ENCODE results near the gene BMP8B. TPM values are rescaled to one million over a fixed set of nuclear protein-coding genes. Genes with fewer than 3 reads are reported as not detected.

Gene BMP8B
- total and polyA plus RNA-seq, 2 donors (not counting 1 experiment from before 2014, with no cell fraction given), result 1.5 to 2.3 TPM

DNA sequence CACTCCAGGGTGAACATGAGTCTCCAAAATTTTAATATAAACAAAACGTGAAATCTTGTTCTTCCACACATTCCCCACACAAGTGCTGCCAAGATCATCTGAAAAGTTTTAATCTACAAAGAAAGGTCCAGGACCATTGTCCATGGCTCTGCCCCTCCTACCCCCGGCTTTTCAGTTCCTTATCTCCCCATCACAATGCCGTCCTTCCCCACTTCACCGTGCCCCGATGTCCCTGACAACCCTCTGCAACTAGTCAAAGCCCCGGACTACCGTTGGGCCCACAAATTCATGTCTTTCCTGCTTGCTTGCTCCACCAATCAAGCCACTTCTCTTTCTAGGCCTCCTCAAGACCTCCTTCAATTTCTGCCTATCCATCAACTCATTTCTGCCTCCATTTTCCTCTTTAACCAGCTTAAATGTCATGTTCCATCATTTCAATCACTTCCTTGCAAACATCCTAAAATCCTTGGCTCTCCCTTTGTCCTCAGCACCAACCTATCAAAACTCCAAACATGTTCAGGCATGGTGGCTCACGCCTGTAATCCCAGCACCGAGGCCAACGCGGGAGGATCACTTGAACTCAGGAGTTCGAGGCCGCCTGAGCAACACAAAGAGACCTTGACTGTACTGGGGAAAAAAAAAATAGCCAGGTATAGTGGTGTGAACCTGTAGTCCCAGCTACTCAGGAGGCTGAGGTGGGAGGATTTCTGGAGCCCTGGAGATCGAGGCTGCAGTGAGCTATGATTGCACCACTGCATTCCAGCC is 14.0 kb upstream of the BMP8B start:
- Histone ChIP-seq H3K4me3 (ENCODE audit: control extremely low read depth in 1 of 5, extremely low read depth in 1 of 5, insufficient read depth in 1 of 5, low read depth in 2 of 5, low read length in 4 of 5) (no peak overlapping the region), H3K9ac (ENCODE audit: low read length) (no peak overlapping the region), H3K4me1 (ENCODE audit: control insufficient read depth in 2 of 2, insufficient read depth in 2 of 2, low read length in 2 of 2) (peaks cover 6 to 14% of the 10 kb centered on the region in 2 donors), H3K36me3 (replicated peaks in 1 of 2; ENCODE audit: control extremely low read depth in 1 of 2, control insufficient read depth in 1 of 2, extremely low read depth in 1 of 2, insufficient read depth in 2 of 2, low read length in 1 of 2) (no peaks in the 10 kb centered on the region), H3K79me2 (ENCODE audit: control insufficient read depth, insufficient read depth, low read length) (no peaks in the 10 kb centered on the region), H3K27ac (ENCODE audit: low read length in 2 of 2) (no peak overlapping the region), H4K20me1 (ENCODE audit: control insufficient read depth, insufficient read depth, low read length, poor library complexity, severe bottlenecking) (no peaks in the 10 kb centered on the region), H3K27me3 (replicated peaks in 1 of 4; ENCODE audit: control extremely low read depth in 1 of 4, control insufficient read depth in 3 of 4, insufficient read depth in 4 of 4, low read length in 3 of 4) (no peaks in the 10 kb centered on the region), H3K9me3 (ENCODE audit: control extremely low read depth in 1 of 3, control insufficient read depth in 2 of 3, insufficient read depth in 1 of 3, low read length in 2 of 3) (peaks cover 0 to 15% (median 5%) of the 10 kb centered on the region in 3 donors), H3K4me2 (replicated peaks; ENCODE audit: low read depth, low read length, poor library complexity, severe bottlenecking) (no peak overlapping the region), H2AFZ (ENCODE audit: insufficient read depth, low read depth, low read length, poor library complexity, severe bottlenecking) (no peak overlapping the region)
- intact Hi-C loops (cut with micrococcal nuclease), result no loop called here
- 94% methylated on average over 14 of the region's 14 CpGs for WGBS (ENCODE audit: insufficient coverage)
- TF ChIP-seq CTCF (IDR thresholded peaks at IDR 0.05) (no peak), EZH2 (IDR thresholded peaks at IDR 0.05; ENCODE audit: borderline replicate concordance, insufficient read depth, low read depth, low read length, poor library complexity, severe bottlenecking) (no peak)
- Mint-ChIP-seq H3K4me3 (no peak overlapping the region), H3K4me1 (peaks cover 9% of the 10 kb centered on the region), H3K9me3 (ENCODE audit: insufficient read depth) (no peaks in the 10 kb centered on the region), H3K27ac (no peak overlapping the region), H3K27me3 (no peaks in the 10 kb centered on the region)
- DNase-seq (no peak), ATAC-seq (ENCODE audit: low read depth) (no peak)
- ChIA-PET POLR2A (interaction anchor here (0.6 kb wide), 1 partner anchor 153 kb away, joined by 5 read pairs; no protein-coding TSS in a partner anchor), CTCF (no interaction called here)

DNA sequence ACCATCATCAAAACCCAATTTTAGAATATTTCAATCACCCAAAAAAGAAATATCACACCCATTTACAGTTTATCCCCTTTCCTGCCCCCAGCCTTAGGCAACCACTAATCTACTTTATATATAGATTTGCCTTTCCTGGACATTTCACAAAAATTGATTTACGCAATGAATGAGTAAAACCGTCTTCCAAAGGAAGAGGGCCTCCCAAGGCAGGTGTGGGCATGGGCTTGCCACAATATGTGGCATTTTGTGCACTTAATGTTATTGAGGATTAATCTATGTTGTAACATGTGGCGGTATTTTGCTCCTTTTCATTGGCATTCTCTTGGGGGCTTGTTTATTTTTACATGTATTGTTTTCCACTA is 11.8 kb upstream of the BMP8B start:
- TF ChIP-seq CTCF (IDR thresholded peaks at IDR 0.05), result no peak
- no peak for TF ChIP-seq EZH2 (IDR thresholded peaks at IDR 0.05; ENCODE audit: borderline replicate concordance, insufficient read depth, low read depth, low read length, poor library complexity, severe bottlenecking)
- 70% methylated on average over 2 of the region's 3 CpGs for WGBS (ENCODE audit: insufficient coverage)
- intact Hi-C loops (cut with micrococcal nuclease), result no loop called here
- no peaks in the 10 kb centered on the region for H3K27me3 Mint-ChIP-seq
- no peak overlapping the region for H3K27ac Mint-ChIP-seq
- H3K9me3 Mint-ChIP-seq (ENCODE audit: insufficient read depth), result no peaks in the 10 kb centered on the region
- Histone ChIP-seq H3K4me3 (ENCODE audit: control extremely low read depth in 1 of 5, extremely low read depth in 1 of 5, insufficient read depth in 1 of 5, low read depth in 2 of 5, low read length in 4 of 5) (no peak overlapping the region), H3K27ac (ENCODE audit: low read length in 2 of 2) (no peak overlapping the region), H3K4me1 (ENCODE audit: control insufficient read depth in 2 of 2, insufficient read depth in 2 of 2, low read length in 2 of 2) (peaks cover 6 to 14% of the 10 kb centered on the region in 2 donors), H3K4me2 (replicated peaks; ENCODE audit: low read depth, low read length, poor library complexity, severe bottlenecking) (no peak overlapping the region), H4K20me1 (ENCODE audit: control insufficient read depth, insufficient read depth, low read length, poor library complexity, severe bottlenecking) (no peaks in the 10 kb centered on the region), H3K36me3 (replicated peaks in 1 of 2; ENCODE audit: control extremely low read depth in 1 of 2, control insufficient read depth in 1 of 2, extremely low read depth in 1 of 2, insufficient read depth in 2 of 2, low read length in 1 of 2) (no peaks in the 10 kb centered on the region), H3K27me3 (replicated peaks in 1 of 4; ENCODE audit: control extremely low read depth in 1 of 4, control insufficient read depth in 3 of 4, insufficient read depth in 4 of 4, low read length in 3 of 4) (no peaks in the 10 kb centered on the region), H3K9ac (ENCODE audit: low read length) (no peak overlapping the region), H3K79me2 (ENCODE audit: control insufficient read depth, insufficient read depth, low read length) (no peaks in the 10 kb centered on the region), H2AFZ (ENCODE audit: insufficient read depth, low read depth, low read length, poor library complexity, severe bottlenecking) (no peak overlapping the region), H3K9me3 (ENCODE audit: control extremely low read depth in 1 of 3, control insufficient read depth in 2 of 3, insufficient read depth in 1 of 3, low read length in 2 of 3) (peaks cover 0 to 4% (median 2%) of the 10 kb centered on the region in 3 donors)
- H3K4me3 Mint-ChIP-seq, result no peak overlapping the region
- ChIA-PET POLR2A (interaction anchor here (2.7 kb wide), 1 partner anchor 11 kb away, joined by 16 read pairs; the partner anchor contains the start of gene BMP8B), CTCF (interaction anchor here (0.7 to 3.1 kb wide), 14 partner anchors 12 to 196 kb away, joined by 3 to 35 read pairs (median 4); partner anchors contain the start of genes BMP8B, MYCL and PPIE)
- no peak for ATAC-seq (ENCODE audit: low read depth)
- H3K4me1 Mint-ChIP-seq, result peaks cover 9% of the 10 kb centered on the region
- no peak for DNase-seq

All from B cell (primary cell).